ENCODE measurements around the gene NPFFR1.

The NPFFR1 gene

DNA sequence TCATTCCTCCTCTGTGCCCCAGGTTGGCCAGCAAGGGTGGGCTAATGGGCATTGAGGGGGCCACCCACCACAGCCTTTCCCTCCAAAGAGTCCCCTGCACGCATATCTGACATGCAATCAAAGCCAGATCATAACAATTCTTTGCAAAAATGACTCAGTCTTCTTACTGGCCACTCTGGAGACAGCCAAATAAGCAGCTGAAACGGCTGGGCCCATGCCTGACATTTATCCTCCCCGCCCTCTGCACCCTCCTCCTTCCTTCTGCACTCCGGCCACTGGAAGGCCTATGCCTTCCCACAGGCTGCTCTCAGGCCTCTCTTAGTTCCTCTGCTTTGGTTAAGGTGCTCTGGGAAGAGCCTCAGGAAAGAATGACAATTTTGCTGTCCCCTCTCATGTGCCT is 29.2 kb upstream of the NPFFR1 start:
- no peak for DNase-seq

DNA sequence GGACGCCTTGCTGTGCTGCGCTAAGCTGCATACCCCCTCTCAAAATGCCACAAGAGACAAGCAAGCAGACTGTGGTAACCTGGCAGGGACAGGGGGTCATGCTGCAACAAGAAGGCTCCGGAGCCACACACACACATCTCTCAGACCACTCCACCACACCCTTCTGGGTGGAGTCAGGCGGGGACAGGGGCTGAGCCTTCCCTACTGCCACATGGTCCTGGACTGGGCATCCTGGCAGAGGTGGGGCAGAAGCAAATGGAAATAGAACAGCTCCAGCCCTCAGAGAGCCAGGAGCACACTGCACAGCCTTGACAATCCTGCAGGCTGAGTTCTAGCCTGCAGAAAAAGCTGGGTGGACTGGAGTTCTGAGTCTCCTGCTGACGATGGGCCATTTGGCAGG is 28.4 kb upstream of the NPFFR1 start:
- DNase-seq = no peak

DNA sequence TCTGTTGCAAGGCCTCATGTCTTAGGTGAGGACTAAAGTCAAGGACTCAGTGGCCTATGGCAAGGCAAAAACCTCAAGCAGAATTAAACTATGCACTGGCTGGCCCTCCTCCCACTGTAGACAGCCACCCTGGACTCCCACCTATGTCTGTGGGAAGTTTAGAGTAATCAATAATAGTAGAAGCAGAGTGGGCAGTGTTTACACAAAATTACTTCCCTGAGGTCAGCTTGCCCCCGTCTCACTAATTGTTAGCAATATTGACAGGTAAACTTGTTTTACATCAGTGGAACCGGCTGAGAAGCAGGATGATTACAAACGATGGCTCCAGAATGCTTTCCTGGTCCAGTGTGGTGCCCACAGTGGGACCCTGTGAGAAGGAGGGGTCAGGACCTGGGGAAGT is 27.9 kb upstream of the NPFFR1 start:
- DNase-seq = no peak

DNA sequence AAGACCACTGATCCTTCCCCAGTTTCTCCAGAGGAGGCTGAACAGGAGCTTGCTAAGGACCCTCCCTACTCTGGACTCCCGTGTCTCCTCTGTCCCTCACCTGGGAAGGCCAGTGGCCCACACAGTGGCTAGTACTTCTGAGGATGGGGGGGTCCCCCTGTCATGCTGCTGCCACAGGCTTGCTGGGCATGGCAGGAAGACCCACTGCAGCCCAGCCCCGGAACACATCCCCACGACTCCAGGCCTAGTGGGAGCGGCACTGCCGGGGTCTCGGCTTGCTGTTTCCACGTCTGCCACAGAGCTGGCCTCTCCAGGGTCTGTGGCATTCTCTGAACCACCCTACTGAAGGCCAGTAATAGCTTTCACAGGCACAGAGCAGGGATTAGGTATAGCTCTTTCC is 25.9 kb upstream of the NPFFR1 start:
- DNase-seq = no peak

DNA sequence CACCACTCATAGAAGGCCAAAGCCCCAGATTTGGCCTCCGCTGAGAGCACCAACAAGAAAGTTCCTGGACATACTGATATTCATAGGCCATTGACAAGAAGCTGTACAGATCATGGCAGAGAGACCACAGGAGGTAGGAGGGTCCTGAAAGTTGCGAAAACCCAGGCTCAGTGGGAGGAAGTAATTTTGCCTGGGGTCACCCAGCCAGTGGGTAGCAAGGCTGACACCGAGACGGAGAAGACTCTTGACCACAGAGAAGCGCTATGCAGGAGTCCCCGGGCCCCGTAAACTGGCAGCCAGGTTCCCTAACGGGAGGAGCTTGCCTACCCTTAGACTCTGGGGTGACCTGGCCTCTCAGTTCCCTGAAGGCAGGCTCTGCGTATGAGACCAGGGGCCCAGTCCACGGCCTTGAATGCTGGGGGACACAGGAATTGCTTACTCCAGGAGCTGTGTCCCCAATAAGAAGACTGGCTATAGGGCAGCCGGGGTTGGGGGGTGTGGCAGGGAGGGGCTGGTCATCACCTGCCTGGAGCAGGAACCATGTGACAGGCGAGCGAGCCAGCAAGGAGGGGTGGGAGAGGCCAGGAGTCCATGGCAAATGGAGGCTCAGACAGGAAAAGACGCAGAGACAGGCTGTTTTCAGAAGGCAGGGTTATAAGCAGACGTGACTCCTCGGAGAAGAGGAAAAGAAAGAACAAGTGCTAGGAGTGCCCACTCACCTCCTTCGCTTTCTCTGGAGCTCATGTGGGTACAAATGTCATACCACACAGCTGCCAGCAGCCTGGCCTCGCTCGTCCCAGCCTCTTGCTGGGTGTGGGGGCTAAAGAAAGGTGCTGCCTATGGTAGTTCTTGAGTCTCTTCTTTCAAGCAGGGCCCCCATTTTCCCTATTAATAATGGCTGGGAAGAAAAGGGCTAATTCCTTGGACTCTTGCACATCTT is 24.6 kb upstream of the NPFFR1 start:
- DNase-seq = no peak

DNA sequence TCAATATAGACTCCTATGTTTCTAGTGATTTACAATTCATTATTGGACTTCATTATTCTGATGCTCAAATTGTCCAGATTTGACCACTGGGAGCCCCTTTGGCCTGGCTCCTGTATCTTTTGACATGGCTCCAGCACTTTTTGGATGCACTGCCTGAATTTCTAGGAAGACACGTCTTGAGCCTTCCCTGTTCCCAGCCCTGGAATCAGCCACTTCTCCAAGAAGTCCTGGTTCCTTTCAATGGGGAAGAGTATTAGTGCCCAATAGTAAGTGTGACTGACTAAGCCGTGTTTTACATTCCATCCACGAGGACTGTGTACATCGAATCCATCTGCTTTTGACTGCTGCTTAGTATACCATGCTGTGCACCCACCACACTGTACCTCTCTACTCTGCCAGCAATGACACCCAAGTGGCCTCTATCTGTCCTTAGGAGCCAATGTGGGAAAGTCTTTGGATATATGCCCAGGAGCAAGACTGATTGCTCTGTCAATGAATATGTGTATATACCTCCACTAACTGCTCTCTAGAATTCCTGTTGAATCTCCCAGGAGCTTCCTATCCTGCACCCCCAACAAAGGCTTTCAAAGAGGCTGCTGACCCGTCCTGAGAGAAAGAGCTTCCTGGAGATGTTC is 23.2 kb upstream of the NPFFR1 start:
- no peak for DNase-seq

DNA sequence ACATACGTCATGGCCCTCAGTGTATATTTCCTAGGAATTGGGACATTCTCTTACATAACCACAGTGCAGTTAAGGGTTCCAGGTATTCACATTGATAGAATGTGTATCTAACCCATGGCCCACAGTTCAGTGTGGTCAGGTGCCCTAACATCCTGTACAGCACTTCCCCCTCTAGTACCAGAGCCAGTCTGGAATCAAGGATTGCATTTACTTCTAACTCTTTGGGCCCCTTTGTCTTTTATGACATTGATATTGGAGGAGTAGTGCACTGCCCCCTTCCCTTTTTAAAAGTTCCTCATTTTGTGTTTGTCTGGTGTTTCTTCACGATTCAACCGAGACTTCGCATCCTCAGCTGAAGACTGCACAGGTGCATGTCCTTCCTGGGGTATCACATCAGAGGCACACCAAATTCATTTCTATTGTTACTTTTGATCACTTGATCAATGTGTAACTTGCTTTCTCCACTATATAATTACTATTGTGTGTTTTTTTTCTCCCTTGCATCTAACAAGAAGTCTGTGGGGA is 22.4 kb upstream of the NPFFR1 start:
- DNase-seq = no peak

DNA sequence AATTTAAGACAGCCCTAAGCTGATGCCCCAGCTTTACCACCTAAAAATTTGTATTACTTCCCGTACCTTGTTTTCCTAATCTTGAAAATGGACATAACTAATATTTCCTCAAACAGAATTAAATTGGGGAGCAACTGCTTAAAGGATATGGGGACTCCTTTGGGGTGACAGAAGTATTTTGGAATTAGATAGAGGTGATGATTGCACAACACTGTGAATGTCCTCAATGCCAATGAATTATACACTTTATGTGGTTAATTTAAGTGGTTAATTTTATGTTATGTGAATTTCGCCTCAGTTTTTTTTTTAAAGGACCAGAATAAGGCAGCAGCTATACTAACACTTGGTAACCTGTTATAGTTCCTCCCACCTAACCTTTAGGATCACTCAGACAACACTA is 19.9 kb upstream of the NPFFR1 start:
- DNase-seq = no peak

DNA sequence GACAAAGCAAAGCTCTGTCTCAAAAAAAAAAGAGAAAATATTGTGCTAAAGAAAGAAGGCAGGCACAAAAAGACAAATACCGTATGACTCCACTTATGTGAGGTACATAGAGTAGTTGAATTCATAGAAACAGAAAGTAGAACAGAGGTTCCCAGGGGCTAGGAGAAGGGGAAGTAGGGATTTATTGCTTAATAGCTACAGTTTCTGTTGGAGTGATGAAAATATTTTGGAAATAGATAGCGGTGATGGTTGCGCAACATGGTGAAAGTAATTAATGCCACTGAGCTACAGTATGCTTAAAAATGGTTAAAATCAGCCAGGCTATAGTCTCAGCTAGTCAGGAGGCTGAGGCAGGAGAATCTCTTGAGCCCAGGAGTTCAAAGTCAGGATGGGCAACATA is 18.5 kb upstream of the NPFFR1 start:
- no peak for DNase-seq

DNA sequence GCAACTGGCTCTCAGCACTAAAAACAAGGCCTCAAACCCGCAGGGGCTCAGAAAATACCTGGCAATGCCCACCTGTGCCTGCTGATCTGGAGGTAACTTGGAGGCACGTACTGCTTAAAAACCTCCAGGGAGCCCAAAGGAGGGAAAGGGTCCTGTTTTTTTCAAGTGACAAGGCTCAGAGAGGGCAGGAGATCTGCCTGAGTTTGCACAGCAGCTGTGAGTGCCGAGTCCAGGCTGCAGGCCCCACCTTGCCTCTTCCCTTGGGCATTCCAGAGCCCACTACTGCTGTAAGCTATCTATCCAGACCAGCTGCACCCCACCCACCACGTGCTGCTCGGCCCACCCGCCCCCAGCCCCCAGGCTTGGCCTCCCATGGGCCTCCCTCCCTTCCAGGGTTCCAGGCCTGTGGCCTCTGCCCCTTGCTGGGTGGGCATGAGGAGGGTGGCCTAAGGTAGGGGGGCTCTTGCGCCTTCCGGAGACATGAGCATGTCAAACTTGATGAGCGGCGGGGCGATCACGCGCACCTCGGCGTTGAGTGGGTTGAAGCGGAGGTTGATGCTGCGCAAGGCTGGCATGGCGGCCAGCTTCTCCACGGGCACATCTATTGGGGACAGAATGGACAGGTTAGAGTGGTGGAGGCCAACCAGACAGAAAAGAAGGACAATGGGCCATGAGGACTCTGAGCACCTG is 17.2 kb upstream of the NPFFR1 start:
- no peak for DNase-seq

DNA sequence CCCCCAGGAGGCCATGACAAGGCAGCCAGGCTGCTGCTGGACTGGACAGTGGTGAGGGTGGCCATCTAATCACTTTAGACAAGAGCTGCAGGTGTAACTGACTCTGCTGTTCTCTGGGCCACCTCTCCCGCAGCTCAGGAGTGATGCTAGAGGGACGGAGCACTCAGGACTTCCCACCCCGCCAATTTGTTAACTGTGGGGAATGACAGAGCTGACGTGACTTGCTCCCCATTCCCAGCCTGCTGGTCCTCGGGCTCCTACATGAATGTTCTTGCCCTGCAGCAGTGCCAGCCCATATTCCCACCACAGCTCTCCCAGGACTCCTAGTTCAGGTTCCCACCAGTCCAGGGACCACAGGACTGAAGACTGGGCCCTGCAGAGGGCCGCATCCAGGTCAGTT is 16.7 kb upstream of the NPFFR1 start:
- DNase-seq = no peak

DNA sequence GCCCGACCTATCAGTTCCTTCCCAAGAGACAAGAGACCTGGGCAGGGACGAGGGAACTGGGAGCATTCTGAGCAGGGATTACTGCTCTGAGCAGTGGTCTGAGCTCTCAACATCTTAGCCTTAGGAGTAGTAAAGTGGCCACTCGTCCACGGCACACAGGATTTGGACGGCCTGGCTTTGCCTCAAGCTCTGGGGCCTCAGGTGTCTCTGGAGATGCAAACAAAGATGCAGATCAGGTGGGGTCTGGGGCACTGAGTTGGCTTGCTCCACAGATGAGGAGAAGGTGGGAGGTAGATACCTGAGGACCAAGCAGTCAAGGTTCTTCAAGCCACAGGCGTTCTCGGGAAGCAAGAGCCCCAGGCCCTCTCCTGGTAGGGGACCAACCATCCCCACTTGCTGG is 16.1 kb upstream of the NPFFR1 start:
- DNase-seq = no peak

DNA sequence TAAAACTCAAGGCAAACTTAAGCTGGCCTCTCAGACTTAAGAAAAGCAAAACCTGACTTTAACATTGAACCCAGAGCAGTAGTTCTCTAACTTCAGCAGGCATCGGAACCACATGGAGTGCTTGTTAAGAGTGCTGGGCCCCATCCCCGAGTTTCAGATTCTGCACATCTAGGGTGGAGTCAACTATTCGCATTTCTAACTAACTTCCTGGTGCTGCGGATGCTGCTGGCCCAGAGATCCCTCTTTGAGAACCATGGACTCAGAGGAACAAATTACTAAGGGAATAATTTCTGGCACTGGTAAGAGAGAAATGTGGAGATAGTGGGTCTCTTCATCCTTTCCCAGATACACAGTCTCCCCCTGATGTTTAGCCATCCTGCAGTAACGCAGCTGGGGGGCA is 14.6 kb upstream of the NPFFR1 start:
- DNase-seq = no peak

DNA sequence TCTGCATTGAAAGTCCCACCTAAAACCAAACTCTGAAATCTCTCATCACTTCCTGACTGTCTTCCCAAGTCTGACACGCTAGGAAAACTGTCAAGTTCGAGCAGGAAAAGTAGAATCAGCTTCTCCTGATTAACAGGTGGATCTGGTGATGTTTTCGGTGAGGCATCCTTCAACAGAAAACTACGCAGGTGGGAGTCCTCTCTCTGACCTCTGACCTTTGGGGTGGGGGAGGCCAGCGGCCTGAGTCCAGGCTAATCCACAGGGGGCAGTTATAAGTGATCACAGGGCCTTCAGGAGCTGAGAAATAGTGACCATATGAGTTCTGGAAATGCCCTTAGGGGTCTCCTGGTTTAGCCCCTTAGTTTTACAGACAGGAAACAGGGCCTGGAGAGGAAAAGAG is 13.4 kb upstream of the NPFFR1 start:
- DNase-seq = no peak

DNA sequence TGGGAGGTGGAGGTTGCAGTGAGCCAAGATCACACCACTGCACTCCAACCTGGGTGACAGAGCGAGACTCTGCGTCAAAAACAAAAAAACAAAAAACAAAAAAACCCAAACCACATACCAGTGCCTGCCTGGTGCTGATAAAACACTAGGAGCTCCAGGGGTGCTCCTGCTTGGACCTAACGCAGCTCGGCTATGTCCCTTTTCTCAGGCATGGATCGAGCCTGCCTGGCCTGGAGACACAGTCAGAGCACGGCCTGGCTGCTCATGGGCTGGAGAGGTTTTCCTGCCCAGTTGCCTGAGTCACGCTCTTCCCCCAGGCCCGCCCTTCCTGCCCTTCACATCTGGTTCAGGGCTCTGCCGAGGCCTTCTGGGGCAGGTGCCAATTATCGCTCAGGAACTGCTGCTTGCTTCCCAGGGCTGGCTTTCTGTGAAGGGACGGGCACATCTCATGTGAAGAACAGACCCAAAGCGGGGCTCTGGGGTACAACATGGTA is 12.6 kb upstream of the NPFFR1 start:
- no peak for DNase-seq

DNA sequence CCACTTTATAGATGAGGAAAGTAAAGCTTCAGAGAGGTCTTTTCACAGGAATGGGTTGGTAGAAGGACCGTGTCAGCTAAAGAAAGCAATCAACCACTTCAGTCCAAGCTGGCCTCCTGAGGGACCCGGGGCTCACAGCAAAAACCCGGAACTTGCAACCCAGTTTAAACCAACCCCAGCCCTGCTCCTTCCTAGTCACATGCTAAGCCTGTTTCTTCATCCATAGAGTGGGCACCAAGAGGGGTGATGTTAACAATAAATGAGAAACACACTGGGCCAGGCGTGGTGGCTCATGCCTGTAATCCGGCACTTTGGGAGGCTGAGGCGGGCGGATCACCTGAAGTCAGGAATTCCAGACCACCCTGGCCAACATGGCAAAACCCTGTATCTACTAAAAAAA is 12.1 kb upstream of the NPFFR1 start:
- DNase-seq = no peak

DNA sequence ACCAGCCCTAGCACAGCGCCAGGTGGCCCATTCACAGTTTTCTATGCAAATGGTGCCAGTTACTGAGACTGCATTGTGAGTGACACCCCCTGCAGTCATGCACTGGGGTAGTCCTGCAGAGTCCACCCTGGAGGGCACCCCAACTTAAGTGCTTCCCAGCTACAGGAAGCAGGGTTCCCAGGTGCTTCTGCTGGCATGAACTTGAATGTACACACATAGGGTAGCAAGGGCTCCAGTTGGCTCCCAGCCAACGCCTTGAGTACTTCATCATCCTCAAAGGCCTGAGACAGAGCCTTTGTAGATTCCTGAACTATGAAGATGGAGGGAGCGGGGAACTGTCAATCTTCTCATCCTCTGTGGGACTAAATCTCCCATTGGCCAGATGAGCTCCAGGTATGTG is 11.5 kb upstream of the NPFFR1 start:
- DNase-seq = no peak

DNA sequence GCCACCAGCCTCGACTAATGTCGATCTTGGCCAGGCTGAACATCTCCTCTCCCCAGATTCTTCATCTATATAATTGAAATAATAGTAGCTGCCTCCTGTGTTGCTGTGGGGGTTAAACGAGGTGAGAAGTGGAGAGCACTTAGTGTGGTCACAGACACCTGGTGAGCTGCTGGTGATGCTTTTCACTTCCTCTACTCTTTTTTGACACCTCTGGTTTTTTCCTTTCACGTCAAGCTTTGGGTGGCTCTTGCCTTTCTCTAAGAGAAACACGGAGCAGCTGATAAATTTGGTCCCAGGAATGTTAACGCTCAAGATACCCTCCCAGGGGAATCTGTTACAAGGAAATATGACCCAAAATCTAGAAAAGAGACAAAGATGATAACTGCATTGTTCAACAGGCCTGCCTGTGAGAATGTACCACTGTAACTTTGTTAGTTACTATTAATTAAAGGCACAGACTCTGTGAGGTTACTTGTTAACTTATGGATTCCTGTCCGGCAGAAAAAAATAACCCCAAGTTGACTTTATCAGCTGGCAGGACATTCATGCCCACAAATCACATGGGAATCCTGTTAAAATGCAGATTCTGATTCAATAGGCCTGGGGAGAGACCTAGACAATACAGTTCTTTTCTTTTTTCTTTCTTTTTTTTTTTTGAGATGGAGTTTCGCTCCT is 9.5 kb upstream of the NPFFR1 start:
- no peak for DNase-seq

DNA sequence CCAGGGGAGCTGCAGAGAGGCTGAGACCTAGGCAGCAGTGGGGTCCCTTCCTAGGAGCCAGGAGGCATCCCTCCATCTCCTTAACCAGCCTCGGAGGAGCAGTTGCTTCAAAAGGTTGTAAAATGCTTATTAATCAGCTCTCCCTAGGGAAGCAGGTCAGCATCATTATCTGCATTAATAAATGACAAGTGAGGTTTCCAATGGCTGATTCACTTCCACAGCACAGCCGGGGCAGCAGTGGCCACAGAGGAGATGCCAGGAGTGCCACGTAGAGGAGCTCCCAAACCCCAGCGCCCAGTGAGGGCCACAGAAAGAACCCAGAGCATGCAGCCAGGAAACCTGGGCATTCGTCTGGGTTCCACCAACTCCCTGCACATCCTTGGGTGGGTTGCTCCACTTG is 8.2 kb upstream of the NPFFR1 start:
- DNase-seq = no peak

DNA sequence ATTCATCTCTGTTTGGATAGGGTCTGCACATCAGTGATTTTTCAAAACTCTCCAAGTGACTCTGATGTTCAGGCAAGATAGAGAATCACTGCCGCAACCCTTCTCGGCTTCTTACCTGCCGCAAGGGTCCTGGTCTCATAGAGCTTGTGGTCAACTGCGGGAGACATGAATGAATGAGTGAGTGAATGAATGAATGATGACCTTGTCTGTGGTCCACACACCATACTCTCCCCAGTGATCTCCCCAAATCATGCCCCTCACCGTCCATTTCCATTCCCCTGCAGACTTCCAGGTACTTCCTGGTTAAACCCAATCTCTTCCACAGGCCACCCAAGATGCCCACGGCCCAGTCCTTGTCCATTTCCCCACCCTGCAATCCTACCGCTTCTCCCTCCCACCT is 5.9 kb upstream of the NPFFR1 start:
- no peak for DNase-seq

DNA sequence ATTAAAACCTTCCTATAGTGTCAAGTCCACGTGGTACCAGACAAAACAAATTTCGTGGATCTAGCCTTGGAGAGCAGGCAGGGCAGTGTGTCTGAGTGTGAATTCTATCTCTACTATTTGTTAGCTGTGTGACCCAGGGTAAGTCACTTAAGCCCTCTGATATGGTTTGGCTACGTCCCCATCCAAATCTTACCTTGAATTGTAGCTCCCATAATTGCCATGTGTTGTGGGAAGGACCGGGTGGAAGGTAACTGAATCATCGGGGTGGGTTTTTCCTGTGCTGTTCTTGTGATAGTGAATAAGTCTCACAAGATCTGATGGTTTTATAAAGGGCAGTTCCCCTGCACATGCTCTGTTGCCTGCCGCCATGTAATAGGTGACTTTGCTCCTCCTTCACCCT is 2.8 kb upstream of the NPFFR1 start:
- DNase-seq = no peak

DNA sequence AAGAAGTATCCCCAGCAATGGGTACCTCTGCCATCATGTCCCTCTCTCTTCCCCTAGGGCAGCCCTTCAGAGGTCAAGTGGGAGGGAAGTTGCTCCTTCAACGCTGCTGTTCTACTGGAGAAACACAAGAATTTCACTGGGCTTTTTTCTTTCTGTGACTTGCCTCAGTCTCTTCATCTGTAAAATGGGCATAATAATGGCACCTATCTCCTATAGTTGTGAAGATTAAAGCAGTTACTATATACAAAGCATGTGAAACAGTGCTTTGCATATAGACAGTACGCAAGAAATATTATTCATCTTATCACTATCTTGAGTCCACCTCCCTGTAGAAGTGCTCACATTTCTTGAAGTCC is 1.6 kb upstream of the NPFFR1 start:
- DNase-seq = no peak

All from NCI-H446 treated with DMSO at 0.1 percent for 48 hours (cell line).